ENCODE measurements around the gene RPS6KA1.
A peak's percentile ranks its signal among the peaks of the same experiment; 100 is the strongest.
"Not testable (repeated sequence)": the region's sequence is repeated elsewhere in the genome, so short reads cannot be mapped to it uniquely, and the experiment has no call there.

The RPS6KA1 gene

DNA sequence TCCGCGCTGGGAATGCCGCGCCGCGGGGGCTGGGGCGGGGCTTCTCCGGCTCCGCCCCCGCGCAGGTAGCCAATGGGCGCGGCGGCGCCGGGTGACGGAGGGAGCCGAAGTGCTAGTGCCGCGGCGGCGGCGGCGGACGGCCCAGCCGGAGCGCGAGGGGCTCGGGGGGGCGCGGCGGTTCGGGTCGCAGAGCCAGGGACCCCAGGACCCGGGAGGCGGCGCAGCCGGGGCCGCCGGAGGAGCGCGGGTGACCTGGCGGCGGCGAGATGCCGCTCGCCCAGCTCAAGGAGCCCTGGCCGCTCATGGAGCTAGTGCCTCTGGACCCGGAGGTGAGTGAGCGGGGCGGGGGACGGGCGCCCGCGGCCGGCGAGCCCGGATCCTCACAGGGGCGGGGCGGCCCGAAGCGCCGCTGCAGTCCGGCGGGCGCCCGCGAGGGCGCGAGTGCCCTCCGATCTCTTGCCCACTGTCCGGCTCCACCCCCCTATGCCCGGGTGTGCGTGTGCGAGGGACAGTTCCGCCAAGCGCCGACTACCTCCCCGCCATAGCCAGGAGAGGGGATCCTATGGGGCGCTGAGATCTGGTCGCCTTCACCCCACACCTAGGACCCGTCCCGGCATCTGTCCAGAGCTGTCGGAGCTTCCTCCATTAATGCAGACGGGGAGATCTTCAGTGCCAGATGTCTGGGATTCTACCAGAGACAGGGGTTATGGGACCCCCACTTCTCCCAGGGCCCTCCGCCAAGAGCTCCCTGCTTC lies at the start of gene RPS6KA1:
RPS6KA1 (plus strand) TSS at position 107 of the 755 bp plus-strand sequence; CDS start at position 267, 160 bp downstream.
- H3K36me3 Mint-ChIP-seq, result no peaks in the 10 kb centered on the region
- peaks cover 40% of the 10 kb centered on the region for H3K4me1 Mint-ChIP-seq
- ATAC-seq, result peak; percentile 94
- H3K4me3 Mint-ChIP-seq, result peak within 1 kb of the TSS; percentile 93
- H3K9me3 Mint-ChIP-seq, result no peaks in the 10 kb centered on the region
- no peaks in the 10 kb centered on the region for H3K27me3 Mint-ChIP-seq
- peak within 1 kb of the TSS; percentile 87 for H3K27ac Mint-ChIP-seq

DNA sequence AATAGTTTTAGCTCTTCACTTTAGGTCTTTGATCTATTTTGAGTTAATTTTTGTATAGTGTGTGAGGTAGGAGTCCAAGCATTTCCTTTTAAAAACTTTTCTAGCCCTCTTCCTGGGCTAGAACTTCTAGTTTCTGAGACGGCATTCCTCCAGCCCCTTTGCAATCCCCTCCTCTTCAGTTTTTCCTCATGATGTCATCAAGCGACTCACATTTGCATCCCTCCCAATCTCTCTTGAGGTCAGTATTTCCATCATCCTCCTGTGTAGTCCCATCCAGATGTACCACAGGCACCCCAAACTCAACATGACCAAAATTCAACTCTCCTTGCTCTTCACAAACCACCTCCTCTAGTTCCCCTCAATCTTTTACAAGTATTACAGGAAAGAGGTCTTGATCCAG lies 46.6 kb upstream of the RPS6KA1 start:
- no peak for ATAC-seq

DNA sequence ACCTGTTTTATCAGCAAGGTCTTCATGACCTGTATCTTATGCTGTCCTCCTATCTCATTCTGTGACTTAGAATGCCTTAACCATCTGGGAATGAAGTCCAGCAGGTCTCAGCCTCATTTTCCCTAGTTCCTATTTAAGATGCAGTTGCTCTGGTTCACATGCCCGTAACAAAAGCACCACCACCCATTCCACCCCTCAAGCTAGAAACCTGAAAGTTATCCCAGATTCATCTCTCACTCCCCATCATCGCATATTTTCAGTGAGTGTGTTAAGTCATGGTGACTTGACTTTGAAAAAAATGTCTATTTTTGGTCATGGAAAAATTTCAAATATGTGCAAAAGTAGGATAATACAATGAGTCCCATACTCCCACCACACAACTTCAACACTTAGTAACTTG lies 45.6 kb upstream of the RPS6KA1 start:
- ATAC-seq, result no peak
- H3K36me3 Mint-ChIP-seq, result peaks cover 2% of the 10 kb centered on the region
- peaks cover 6% of the 10 kb centered on the region for H3K4me1 Mint-ChIP-seq
- H3K4me3 Mint-ChIP-seq, result no peak overlapping the region
- no peaks in the 10 kb centered on the region for H3K27me3 Mint-ChIP-seq
- no peak overlapping the region for H3K27ac Mint-ChIP-seq
- no peaks in the 10 kb centered on the region for H3K9me3 Mint-ChIP-seq

More for the DNA sequence above, 46.6 kb upstream of the RPS6KA1 start:
- H3K9me3 Mint-ChIP-seq, result no peaks in the 10 kb centered on the region
- H3K27ac Mint-ChIP-seq, result no peak overlapping the region
- H3K4me1 Mint-ChIP-seq, result peaks cover 6% of the 10 kb centered on the region
- no peaks in the 10 kb centered on the region for H3K27me3 Mint-ChIP-seq
- H3K36me3 Mint-ChIP-seq, result peaks cover 11% of the 10 kb centered on the region
- H3K4me3 Mint-ChIP-seq, result no peak overlapping the region

DNA sequence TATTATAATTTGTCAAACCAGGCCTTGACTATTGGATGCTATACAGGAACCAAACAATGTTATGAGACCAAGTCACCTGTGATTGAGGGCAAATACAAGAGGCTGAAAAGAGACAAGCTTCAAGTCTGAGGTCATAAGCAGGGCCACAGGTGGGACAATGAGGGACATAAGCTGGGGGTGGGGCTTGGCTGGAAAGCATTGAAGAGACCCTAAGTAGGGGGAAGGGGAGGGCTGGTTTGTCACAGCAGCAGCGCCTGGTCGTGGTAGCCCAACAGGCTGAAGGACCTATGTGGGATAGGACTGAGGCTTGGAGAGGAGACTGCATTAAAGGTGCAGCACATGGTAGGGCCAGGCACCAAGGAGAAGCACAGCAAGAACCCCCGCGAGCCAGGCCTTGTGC lies 39.4 kb upstream of the RPS6KA1 start:
- H3K36me3 Mint-ChIP-seq, result no peaks in the 10 kb centered on the region
- H3K4me3 Mint-ChIP-seq, result no peak overlapping the region
- no peaks in the 10 kb centered on the region for H3K27me3 Mint-ChIP-seq
- H3K9me3 Mint-ChIP-seq, result no peaks in the 10 kb centered on the region
- ATAC-seq, result no peak
- no peak overlapping the region for H3K27ac Mint-ChIP-seq
- H3K4me1 Mint-ChIP-seq, result peaks cover 17% of the 10 kb centered on the region

DNA sequence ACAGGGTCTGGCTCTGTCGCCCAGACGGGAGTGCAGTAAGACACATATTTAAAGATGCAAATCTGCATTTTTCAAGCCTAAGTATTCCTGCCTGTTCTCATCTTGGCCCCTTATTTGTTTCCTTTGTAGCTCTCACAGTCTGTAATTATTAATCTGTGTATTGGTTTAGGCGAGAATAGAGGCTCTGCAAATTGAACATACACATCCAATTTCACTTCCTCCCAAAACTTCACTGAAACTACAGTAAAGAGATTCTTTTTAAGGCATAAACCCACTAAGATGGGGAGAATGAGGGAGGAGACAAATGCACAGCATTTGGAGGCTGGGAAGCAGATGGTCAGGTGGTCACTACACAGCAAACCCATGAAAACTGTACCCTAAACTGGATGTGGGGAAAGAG lies 36.3 kb upstream of the RPS6KA1 start:
- no peak for ATAC-seq
- no peaks in the 10 kb centered on the region for H3K9me3 Mint-ChIP-seq
- no peaks in the 10 kb centered on the region for H3K36me3 Mint-ChIP-seq
- peaks cover 17% of the 10 kb centered on the region for H3K4me1 Mint-ChIP-seq
- no peaks in the 10 kb centered on the region for H3K27me3 Mint-ChIP-seq
- no peak overlapping the region for H3K4me3 Mint-ChIP-seq
- peak overlapping the region; percentile 44 for H3K27ac Mint-ChIP-seq

DNA sequence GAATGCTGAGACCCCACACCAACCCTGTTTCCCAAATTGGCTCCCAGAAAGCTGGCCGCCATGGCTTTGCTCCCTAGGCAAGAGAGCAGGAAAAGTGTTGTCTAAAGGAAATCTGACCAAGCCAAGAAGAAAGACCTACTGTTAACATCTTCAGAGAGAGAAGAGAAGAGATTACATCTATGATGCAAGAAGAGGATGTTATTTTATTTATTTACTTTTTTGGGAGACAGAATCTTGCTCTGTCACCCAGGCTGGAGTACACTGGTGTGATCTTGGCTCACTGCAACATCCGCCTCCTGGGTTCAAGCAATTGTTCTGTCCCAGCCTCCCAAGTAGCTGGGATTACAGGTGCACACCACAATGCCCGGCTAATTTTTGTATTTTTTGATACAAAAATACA lies 35.6 kb upstream of the RPS6KA1 start:
- no peak overlapping the region for H3K4me3 Mint-ChIP-seq
- no peak for ATAC-seq
- no peaks in the 10 kb centered on the region for H3K9me3 Mint-ChIP-seq
- peak overlapping the region; percentile 44 for H3K27ac Mint-ChIP-seq
- H3K4me1 Mint-ChIP-seq, result peaks cover 21% of the 10 kb centered on the region
- H3K27me3 Mint-ChIP-seq, result no peaks in the 10 kb centered on the region
- H3K36me3 Mint-ChIP-seq, result no peaks in the 10 kb centered on the region

- no peak overlapping the region for H3K4me3 Mint-ChIP-seq
- H3K27ac Mint-ChIP-seq, result no peak overlapping the region
- H3K9me3 Mint-ChIP-seq, result no peaks in the 10 kb centered on the region
Observed at GRCh38 chr1:26496861-26497260, 32.7 kb upstream of the RPS6KA1 start.

GRCh38 chr1:26498894-26499293 lies 30.7 kb upstream of the RPS6KA1 start:
- peak overlapping the region; percentile 18 for H3K4me3 Mint-ChIP-seq

More at GRCh38 chr1:26496861-26497260, 32.7 kb upstream of the RPS6KA1 start:
- Mint-ChIP-seq H3K36me3 (no peaks in the 10 kb centered on the region), H3K27me3 (no peaks in the 10 kb centered on the region), H3K4me1 (peaks cover 30% of the 10 kb centered on the region)
- ATAC-seq, result no peak

GRCh38 chr1:26500488-26501175 lies 28.9 kb upstream of the RPS6KA1 start:
- peak; percentile 89 for ATAC-seq
- Mint-ChIP-seq H3K4me3 (peak overlapping the region; percentile 85), H3K4me1 (peaks cover 14% of the 10 kb centered on the region), H3K9me3 (no peaks in the 10 kb centered on the region), H3K27ac (peak overlapping the region; percentile 97), H3K36me3 (no peaks in the 10 kb centered on the region), H3K27me3 (no peaks in the 10 kb centered on the region)

More at GRCh38 chr1:26498894-26499293, 30.7 kb upstream of the RPS6KA1 start:
- Mint-ChIP-seq H3K4me1 (peaks cover 20% of the 10 kb centered on the region), H3K27me3 (no peaks in the 10 kb centered on the region), H3K27ac (peak overlapping the region; percentile 97), H3K36me3 (no peaks in the 10 kb centered on the region), H3K9me3 (no peaks in the 10 kb centered on the region)
- no peak for ATAC-seq

DNA sequence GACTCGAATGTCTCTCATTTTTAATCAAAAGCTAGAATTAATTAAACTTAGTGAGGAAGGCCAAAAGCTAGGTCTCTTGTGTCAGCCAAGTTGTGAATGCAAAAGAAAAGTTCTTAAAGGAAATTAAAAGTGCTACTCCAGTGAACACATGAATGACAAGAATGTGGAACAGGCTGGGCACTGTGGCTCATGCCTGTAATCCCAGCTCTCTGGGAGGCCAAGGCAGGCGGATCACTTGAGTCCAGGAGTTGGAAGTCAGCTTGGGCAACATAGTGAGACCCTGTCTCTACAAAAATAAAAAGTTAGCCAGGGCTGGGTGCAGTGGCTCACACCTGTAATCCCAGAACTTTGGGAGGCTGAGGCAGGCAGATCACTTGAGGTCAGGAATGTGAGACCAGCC lies 18.9 kb upstream of the RPS6KA1 start:
- H3K4me3 Mint-ChIP-seq, H3K27ac Mint-ChIP-seq, H3K36me3 Mint-ChIP-seq, ATAC-seq, H3K9me3 Mint-ChIP-seq, H3K4me1 Mint-ChIP-seq, H3K27me3 Mint-ChIP-seq: not testable (repeated sequence)

DNA sequence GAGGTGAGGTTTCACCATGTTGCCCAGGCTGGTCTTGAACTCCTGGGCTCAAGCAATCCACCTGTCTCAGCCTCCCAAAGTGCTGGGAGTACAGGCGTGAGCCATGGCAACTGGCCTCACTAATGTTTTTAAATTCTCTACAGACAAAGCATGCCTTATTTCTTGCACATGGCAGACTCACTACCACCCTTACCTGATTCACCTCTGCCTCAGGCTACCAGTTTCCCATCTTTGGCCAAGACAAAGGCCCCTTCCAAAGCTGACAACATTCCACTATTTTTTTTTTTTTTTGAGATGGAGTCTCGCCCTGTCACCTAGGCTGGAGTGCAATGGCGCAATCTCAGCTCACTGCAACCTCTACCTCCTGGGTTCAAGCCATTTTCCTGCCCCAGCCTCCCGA lies 13.7 kb upstream of the RPS6KA1 start:
- H3K4me3 Mint-ChIP-seq, H3K36me3 Mint-ChIP-seq, H3K27ac Mint-ChIP-seq, H3K27me3 Mint-ChIP-seq, ATAC-seq, H3K9me3 Mint-ChIP-seq, H3K4me1 Mint-ChIP-seq: not testable (repeated sequence)

- no peak for ATAC-seq
- no peaks in the 10 kb centered on the region for H3K9me3 Mint-ChIP-seq
- no peak overlapping the region for H3K27ac Mint-ChIP-seq
- H3K4me3 Mint-ChIP-seq, result no peak overlapping the region
- H3K27me3 Mint-ChIP-seq, result no peaks in the 10 kb centered on the region
- H3K4me1 Mint-ChIP-seq, result no peaks in the 10 kb centered on the region
- no peaks in the 10 kb centered on the region for H3K36me3 Mint-ChIP-seq
Observed at GRCh38 chr1:26516987-26517765, 12.4 kb upstream of the RPS6KA1 start.

- no peaks in the 10 kb centered on the region for H3K27me3 Mint-ChIP-seq
- no peak overlapping the region for H3K4me3 Mint-ChIP-seq
- H3K9me3 Mint-ChIP-seq, result no peaks in the 10 kb centered on the region
- H3K4me1 Mint-ChIP-seq, result no peaks in the 10 kb centered on the region
- no peak overlapping the region for H3K27ac Mint-ChIP-seq
- H3K36me3 Mint-ChIP-seq, result no peaks in the 10 kb centered on the region
- no peak for ATAC-seq
Observed at GRCh38 chr1:26517766-26518049, 11.9 kb upstream of the RPS6KA1 start.

GRCh38 chr1:26518355-26518754 lies 11.2 kb upstream of the RPS6KA1 start:
- Mint-ChIP-seq H3K36me3 (no peaks in the 10 kb centered on the region), H3K9me3 (no peaks in the 10 kb centered on the region), H3K27ac (no peak overlapping the region), H3K27me3 (no peaks in the 10 kb centered on the region), H3K4me3 (no peak overlapping the region), H3K4me1 (no peaks in the 10 kb centered on the region)
- no peak for ATAC-seq

DNA sequence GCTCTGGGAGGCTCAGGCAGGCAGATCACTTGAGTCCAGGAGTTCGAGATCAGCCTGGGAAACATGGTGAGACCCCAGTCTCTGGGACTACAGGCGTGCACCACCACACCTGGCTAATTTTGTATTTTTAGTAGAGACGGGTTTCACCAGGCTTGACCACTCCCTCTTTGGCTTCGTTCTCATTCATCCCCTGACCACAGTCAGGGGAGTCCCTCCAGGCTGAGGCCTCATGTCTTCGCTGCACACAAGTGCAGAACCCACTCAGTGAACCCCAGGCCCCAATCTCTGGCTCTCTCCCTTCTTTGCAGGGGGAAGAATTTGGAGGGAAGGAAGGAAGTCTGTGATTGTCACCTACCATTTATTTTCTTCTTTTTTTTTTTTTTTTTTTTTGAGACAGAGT lies 9.2 kb upstream of the RPS6KA1 start:
- ATAC-seq, result no peak
- H3K4me1 Mint-ChIP-seq, result no peaks in the 10 kb centered on the region
- H3K9me3 Mint-ChIP-seq, result no peaks in the 10 kb centered on the region
- H3K27ac Mint-ChIP-seq, result no peak overlapping the region
- H3K4me3 Mint-ChIP-seq, result no peak overlapping the region
- H3K27me3 Mint-ChIP-seq, result no peaks in the 10 kb centered on the region
- H3K36me3 Mint-ChIP-seq, result no peaks in the 10 kb centered on the region

GRCh38 chr1:26521669-26522030 lies 7.9 kb upstream of the RPS6KA1 start:
- Mint-ChIP-seq H3K27ac (no peak overlapping the region), H3K4me1 (no peaks in the 10 kb centered on the region), H3K9me3 (no peaks in the 10 kb centered on the region), H3K4me3 (no peak overlapping the region), H3K36me3 (no peaks in the 10 kb centered on the region), H3K27me3 (no peaks in the 10 kb centered on the region)
- ATAC-seq, result no peak

Measured in stimulated activated memory B cell treated with anti-CD40 and anti-IgM and Interleukin-4, amounts not matched to agents 10 μg/mL and 1 μg/mL and 100 μg/mL, for 72 hours (primary cell).